Coronary artery (tissue), 2 donors: Measurements from ENCODE around the gene IRS2.

Source experiments
- DNase-seq: peaks from one replicate; pipeline ENCODE4 v3.0.0-alpha.2; 2017; ENCODE audit warnings: low spot score
- H3K27ac ChIP-seq, 2 donors: fragments of 200-600 bp; sonication (generic); one replicate each; pipeline ENCODE4 v1.5.1; 2016 to 2019
- H3K4me3 ChIP-seq: fragments of 200-600 bp; sonication (generic); 2 replicates; pipeline ENCODE4 v1.5.1; 2016; ENCODE audit warnings: mild to moderate bottlenecking, moderate library complexity
- CTCF ChIP-seq: fragments of 200-600 bp; sonication (generic); IDR thresholded peaks from one replicate; pipeline ENCODE4 v1.5.1; 2019; ENCODE audit warnings: antibody characterized with exemption

IRS2 gene

GRCh38 chr13:109746364-109746763, 40.0 kb downstream of the IRS2 start:
- peak; percentile 49 for DNase-seq
- no peak for TF ChIP-seq CTCF
- Histone ChIP-seq H3K4me3 (no peak overlapping the region), H3K27ac (no peak overlapping the region)

- Histone ChIP-seq H3K4me3 (no peak overlapping the region), H3K27ac (no peak overlapping the region)
- TF ChIP-seq CTCF, result no peak
- peak; percentile 58 for DNase-seq
Measured at GRCh38 chr13:109745702-109746101, 40.7 kb downstream of the IRS2 start.

GRCh38 chr13:109745060-109745459, 41.3 kb downstream of the IRS2 start:
- no peak for DNase-seq
- H3K27ac ChIP-seq, result no peak overlapping the region

GRCh38 chr13:109744512-109745051, 41.8 kb downstream of the IRS2 start:
- H3K27ac ChIP-seq, result no peak overlapping the region
- peak; percentile 33 for DNase-seq
- TF ChIP-seq CTCF, result no peak

More at GRCh38 chr13:109745060-109745459, 41.3 kb downstream of the IRS2 start:
- no peak for TF ChIP-seq CTCF
- no peak overlapping the region for H3K4me3 ChIP-seq

GRCh38 chr13:109743706-109744453, 42.5 kb downstream of the IRS2 start:
- no peak for DNase-seq
- Histone ChIP-seq H3K27ac (no peak overlapping the region), H3K4me3 (no peak overlapping the region)
- TF ChIP-seq CTCF, result no peak

More at GRCh38 chr13:109744512-109745051, 41.8 kb downstream of the IRS2 start:
- no peak overlapping the region for H3K4me3 ChIP-seq

GRCh38 chr13:109741966-109742365, 44.4 kb downstream of the IRS2 start:
- peak; percentile 47 for DNase-seq
- TF ChIP-seq CTCF, result no peak
- H3K4me3 ChIP-seq, result no peak overlapping the region

GRCh38 chr13:109740721-109741120, 45.7 kb downstream of the IRS2 start:
- no peak overlapping the region for H3K4me3 ChIP-seq
- DNase-seq, result no peak
- H3K27ac ChIP-seq, result no peak overlapping the region

More at GRCh38 chr13:109741966-109742365, 44.4 kb downstream of the IRS2 start:
- no peak overlapping the region for H3K27ac ChIP-seq

More at GRCh38 chr13:109740721-109741120, 45.7 kb downstream of the IRS2 start:
- no peak for TF ChIP-seq CTCF
